GM23338 (cell line): Measurements from ENCODE around the gene TMEM242. TPM values are rescaled to one million over a fixed set of nuclear protein-coding genes. Genes with fewer than 3 reads are reported as not detected.
"Not testable (repeated sequence)": the region's sequence is repeated elsewhere in the genome, so short reads cannot be mapped to it uniquely, and the experiment has no call there.

Experiments
- ATAC-seq: fragments of 200-7000 bp; cut with Tn5 transposase; 3 replicates; pipeline ENCODE4 v1.9.1; 2020
- DNase-seq: peaks from one replicate; pipeline ENCODE4 v3.0.0-alpha.2; 2015; ENCODE audit warnings: low spot score
- H2AFZ ChIP-seq: fragments of 200-600 bp; sonication (generic); 2 replicates; pipeline ENCODE4 v1.8.0; 2016; ENCODE audit warnings: antibody characterized with exemption, mild to moderate bottlenecking, moderate library complexity
- H3F3A ChIP-seq: fragments of 200-600 bp; sonication (generic); replicated peaks from 2 replicates; pipeline ENCODE4 v1.8.0; 2017; ENCODE audit warnings: antibody characterized with exemption, mixed run types, low read depth
- H3K27ac ChIP-seq: fragments of 200-600 bp; sonication (generic); 2 replicates; pipeline ENCODE4 v1.6.1; 2016; ENCODE audit warnings: low read depth
- H3K27me3 ChIP-seq: fragments of 200-600 bp; sonication (generic); 2 replicates; pipeline ENCODE4 v1.8.0; 2016; ENCODE audit warnings: mild to moderate bottlenecking, mixed run types, moderate library complexity; ENCODE audit not compliant: insufficient read depth
- H3K36me3 ChIP-seq: fragments of 200-600 bp; sonication (generic); 2 replicates; pipeline ENCODE4 v1.8.0; 2016; ENCODE audit warnings: mild to moderate bottlenecking; ENCODE audit not compliant: insufficient read depth
- H3K4me1 ChIP-seq: fragments of 200-600 bp; sonication (generic); 2 replicates; pipeline ENCODE4 v1.8.0; 2016; ENCODE audit warnings: mild to moderate bottlenecking, moderate library complexity; ENCODE audit not compliant: insufficient read depth
- H3K4me2 ChIP-seq: fragments of 200-600 bp; sonication (generic); 2 replicates; pipeline ENCODE4 v1.7.1; 2017; ENCODE audit warnings: mixed run types
- H3K4me3 ChIP-seq: fragments of 200-600 bp; sonication (generic); 2 replicates; pipeline ENCODE4 v1.6.1; 2016; ENCODE audit warnings: mixed run types
- H3K79me2 ChIP-seq: fragments of 200-600 bp; sonication (generic); replicated peaks from 2 replicates; pipeline ENCODE4 v1.8.0; 2017; ENCODE audit warnings: mild to moderate bottlenecking; ENCODE audit not compliant: insufficient read depth
- H3K9me2 ChIP-seq: fragments of 200-600 bp; sonication (generic); 2 replicates; pipeline ENCODE4 v1.8.0; 2017; ENCODE audit not compliant: insufficient read depth
- H4K20me1 ChIP-seq: fragments of 200-600 bp; sonication (generic); replicated peaks from 2 replicates; pipeline ENCODE4 v1.8.0; 2017; ENCODE audit warnings: mild to moderate bottlenecking; ENCODE audit not compliant: insufficient read depth
- H3K27ac Mint-ChIP-seq: 2 replicates; pipeline ENCODE4 v1.8.0; 2020; ENCODE audit warnings: inconsistent platforms, mild to moderate bottlenecking, moderate library complexity, mixed read lengths
- H3K27me3 Mint-ChIP-seq: 3 replicates; pipeline ENCODE4 v1.8.0; 2022; ENCODE audit warnings: low read depth, mild to moderate bottlenecking, moderate library complexity, mixed read lengths, inconsistent platforms; ENCODE audit not compliant: insufficient read depth, poor library complexity
- H3K36me3 Mint-ChIP-seq: 3 replicates; pipeline ENCODE4 v1.8.0; 2021; ENCODE audit warnings: low read depth, mild to moderate bottlenecking, inconsistent platforms, moderate library complexity, mixed read lengths
- H3K4me1 Mint-ChIP-seq: 3 replicates; pipeline ENCODE4 v1.8.0; 2020; ENCODE audit warnings: mild to moderate bottlenecking, inconsistent platforms, mixed read lengths
- H3K4me3 Mint-ChIP-seq: 3 replicates; pipeline ENCODE4 v1.8.0; 2021; ENCODE audit warnings: moderate library complexity, mild to moderate bottlenecking, inconsistent platforms, mixed read lengths
- H3K9me3 Mint-ChIP-seq: 3 replicates; pipeline ENCODE4 v1.8.0; 2020; ENCODE audit warnings: moderate library complexity, mild to moderate bottlenecking, inconsistent platforms, mixed read lengths
- CREB1 ChIP-seq: fragments of 250-450 bp; sonication (Bioruptor Pico); IDR thresholded peaks from 2 replicates; pipeline ENCODE4 v1.5.0; 2020; ENCODE audit warnings: low read depth, mild to moderate bottlenecking, moderate library complexity
- CTCF ChIP-seq, 2 experiments: fragments of 200-600 bp in 1 of 2; sonication (generic) in 1 of 2; conservative IDR thresholded peaks; 2 replicates each; pipeline versions ENCODE4 v1.5.1 to v1.6.1; 2016 to 2017; ENCODE audit warnings: antibody characterized with exemption in 2 of 2, low read depth in 2 of 2, mild to moderate bottlenecking in 2 of 2, moderate library complexity in 1 of 2
- ETS1 ChIP-seq: IDR thresholded peaks from 2 replicates; pipeline ENCODE4 v1.6.1; 2016; ENCODE audit warnings: antibody characterized with exemption
- EZH2 ChIP-seq: fragments of 200-600 bp; sonication (generic); IDR thresholded peaks from one replicate; pipeline ENCODE4 v1.8.0; 2017; ENCODE audit warnings: antibody characterized with exemption, mild to moderate bottlenecking, low read depth; ENCODE audit not compliant: unreplicated experiment
- EZH2phosphoT487 ChIP-seq: fragments of 200-600 bp; sonication (generic); IDR thresholded peaks from one replicate; pipeline ENCODE4 v1.8.1; 2018; ENCODE audit warnings: antibody characterized with exemption; ENCODE audit not compliant: unreplicated experiment
- JUNB ChIP-seq: IDR thresholded peaks from one replicate; pipeline ENCODE4 v1.6.1; 2016; ENCODE audit warnings: antibody characterized with exemption; ENCODE audit not compliant: unreplicated experiment
- NANOG ChIP-seq: IDR thresholded peaks from 2 replicates; pipeline ENCODE4 v1.6.1; 2016; ENCODE audit warnings: antibody characterized with exemption, borderline replicate concordance
- POLR2AphosphoS5 ChIP-seq: IDR thresholded peaks from 2 replicates; pipeline ENCODE4 v1.6.1; 2016; ENCODE audit warnings: antibody characterized with exemption, low read depth
- REST ChIP-seq: IDR thresholded peaks from one replicate; pipeline ENCODE4 v1.6.1; 2018; ENCODE audit warnings: antibody characterized with exemption; ENCODE audit not compliant: unreplicated experiment
- STAT1 ChIP-seq: IDR thresholded peaks from one replicate; pipeline ENCODE4 v1.6.1; 2016; ENCODE audit warnings: antibody characterized with exemption; ENCODE audit not compliant: unreplicated experiment
- ZNF114 ChIP-seq: fragments of 250-450 bp; sonication (Bioruptor Pico); IDR thresholded peaks from 2 replicates; pipeline ENCODE4 v1.5.0; 2020; ENCODE audit warnings: mild to moderate bottlenecking, moderate library complexity
- ZNF331 ChIP-seq: fragments of 250-450 bp; sonication (Bioruptor Pico); IDR thresholded peaks from 2 replicates; pipeline ENCODE4 v1.5.0; 2020; ENCODE audit warnings: low read depth, mild to moderate bottlenecking, moderate library complexity
- polyA plus RNA-seq: library from polyadenylated mRNA; unstranded; fragments of >200 nt; fragmentation: Nextera tagmentation; extraction: Ambion mirVana; gene quantifications from 2 replicates; pipeline ENCODE4 v1.2.1, GENCODE V29; 2016
- total RNA-seq: library from RNA; depleted of rRNA; stranded (reverse); fragments of >200 nt; shearing (Covaris generic); gene quantifications from 2 replicates; pipeline ENCODE4 v1.2.3, GENCODE V29; 2014

TMEM242 gene
- total and polyA plus RNA-seq, 2 experiments from 2014 or later: 3.7 to 9.7 TPM

DNA sequence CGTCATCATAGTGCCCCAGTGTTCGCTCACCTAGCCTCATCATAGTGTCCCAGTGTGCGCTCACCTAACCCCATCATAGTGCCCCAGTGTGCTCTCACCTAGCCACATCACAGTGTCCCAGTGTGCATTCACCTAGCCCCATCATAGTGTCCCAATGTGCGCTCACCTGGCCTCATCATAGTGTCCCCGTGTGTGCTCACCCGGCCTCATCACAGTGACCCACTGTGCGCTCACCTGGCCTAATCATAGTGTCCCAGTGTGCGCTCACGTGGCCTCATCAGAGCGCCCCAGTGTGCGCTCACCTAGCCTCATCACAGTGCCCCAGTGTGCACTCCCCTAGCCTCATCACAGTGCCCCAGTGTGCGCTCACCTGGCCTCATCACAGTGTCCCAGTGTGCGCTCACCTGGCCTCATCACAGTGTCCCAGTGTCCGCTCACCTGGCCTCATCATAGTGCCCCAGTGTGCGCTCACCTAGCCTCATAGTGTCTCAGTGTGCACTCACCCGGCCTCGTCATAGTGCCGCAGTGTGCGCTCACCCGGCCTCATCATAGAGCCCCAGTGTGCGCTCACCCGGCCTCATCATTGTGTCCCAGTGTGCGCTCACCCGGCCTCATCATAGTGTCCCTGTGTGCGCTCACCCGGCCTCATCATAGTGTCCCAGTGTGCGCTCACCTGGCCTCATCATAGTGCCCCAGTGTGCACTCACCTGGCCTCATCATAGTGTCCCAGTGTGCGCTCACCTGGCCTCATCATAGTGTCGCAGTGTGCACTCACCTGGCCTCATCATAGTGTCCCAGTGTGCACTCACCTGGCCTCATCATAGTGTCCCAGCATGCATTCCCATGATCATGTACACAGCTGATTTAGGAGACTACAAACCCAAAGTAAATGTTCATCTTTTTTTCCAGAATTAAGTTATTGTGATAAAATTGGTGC, 9.5 kb downstream of the TMEM242 start (continued):
- no peak for TF ChIP-seq ZNF331 (CRISPR knock-in tag)

DNA sequence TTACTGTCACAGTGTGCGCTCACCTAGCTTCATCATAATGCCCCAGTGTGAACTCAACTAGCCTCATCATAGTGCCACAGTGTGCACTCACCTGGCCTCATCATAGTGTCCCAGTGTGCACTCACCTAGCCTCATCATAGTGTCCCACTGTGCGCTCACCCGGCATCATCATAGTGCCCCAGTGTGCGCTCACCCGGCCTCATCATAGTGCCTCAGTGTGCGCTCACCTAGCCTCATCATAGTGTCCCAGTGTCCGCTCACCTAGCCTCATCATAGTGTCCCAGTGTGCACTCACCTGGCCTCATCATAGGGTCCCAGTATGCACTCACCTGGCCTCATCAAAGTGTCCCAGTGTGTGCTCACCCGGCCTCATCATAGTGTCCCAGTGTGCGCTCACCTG, 10.6 kb downstream of the TMEM242 start:
- no peaks in the 10 kb centered on the region for H3K9me3 Mint-ChIP-seq
- H3K27ac Mint-ChIP-seq: no peak overlapping the region
- H3K27me3 Mint-ChIP-seq: peaks cover 3% of the 10 kb centered on the region
- Histone ChIP-seq H3F3A (no peaks in the 10 kb centered on the region), H3K4me2 (no peak overlapping the region), H3K4me1 (no peaks in the 10 kb centered on the region), H2AFZ (no peak overlapping the region), H3K9me2 (no peaks in the 10 kb centered on the region), H4K20me1 (no peaks in the 10 kb centered on the region; the same call in 1 of the 2 replicates), H3K79me2 (no peaks in the 10 kb centered on the region), H3K27me3 (no peaks in the 10 kb centered on the region), H3K27ac (no peak overlapping the region), H3K36me3 (peaks cover 1% of the 10 kb centered on the region; the same call in 1 of the 2 replicates), H3K4me3 (no peak overlapping the region)
- no peak overlapping the region for H3K4me3 Mint-ChIP-seq
- ATAC-seq (no peak), DNase-seq (no peak)
- H3K36me3 Mint-ChIP-seq: peaks cover 42% of the 10 kb centered on the region
- peaks cover 7% of the 10 kb centered on the region; the same call in 2 of the 3 replicates for H3K4me1 Mint-ChIP-seq
- TF ChIP-seq REST (no peak), JUNB (no peak), POLR2AphosphoS5 (no peak), EZH2phosphoT487 (no peak), ZNF114 (CRISPR knock-in tag) (no peak), CTCF (conservative IDR thresholded peaks at IDR 0.05; ENCODE audit: low read depth in 2 of 2) (no peak), NANOG (no peak), STAT1 (no peak), EZH2 (no peak), ETS1 (no peak), CREB1 (CRISPR knock-in tag) (no peak)

- not testable (repeated sequence) for H3K4me1 Mint-ChIP-seq, ATAC-seq
These were observed 12.6 kb downstream of the TMEM242 start for GRCh38 chr6:157310693-157311092.

More at GRCh38 chr6:157310693-157311092, 12.6 kb downstream of the TMEM242 start:
- not testable (repeated sequence) for H3K9me3 Mint-ChIP-seq, H3K36me3 ChIP-seq, DNase-seq, H3K27me3 Mint-ChIP-seq, H3K4me2 ChIP-seq, H3K27ac Mint-ChIP-seq, H3K9me2 ChIP-seq, H3K4me3 ChIP-seq, H3F3A ChIP-seq, H4K20me1 ChIP-seq, H2AFZ ChIP-seq, H3K79me2 ChIP-seq, H3K27me3 ChIP-seq, H3K4me1 ChIP-seq, H3K4me3 Mint-ChIP-seq, H3K27ac ChIP-seq
- H3K36me3 Mint-ChIP-seq: peaks cover 32% of the 10 kb centered on the region
